ENCODE data around the gene PARVG.

- TF ChIP-seq CTCF (IDR thresholded peaks at IDR 0.05; ENCODE audit: insufficient read depth, low read length) (no peak), GABPA (IDR thresholded peaks at IDR 0.05; ENCODE audit: low read depth) (no peak)
Measured at GRCh38 chr22:44143579-44143978, 37.1 kb upstream of the PARVG start.

Measured in HL-60 (cell line).